ENCODE data around the gene CLCF1. TPM values are rescaled to one million over a fixed set of nuclear protein-coding genes. Genes with fewer than 3 reads are reported as not detected.

Gene CLCF1
- total and polyA plus RNA-seq, 10 of the 15 experiments (the other 5 are each of a cell fraction or from before 2014, with no cell fraction given) = 0.16 to 2.1 (median 0.63) TPM; not detected in 1

DNA sequence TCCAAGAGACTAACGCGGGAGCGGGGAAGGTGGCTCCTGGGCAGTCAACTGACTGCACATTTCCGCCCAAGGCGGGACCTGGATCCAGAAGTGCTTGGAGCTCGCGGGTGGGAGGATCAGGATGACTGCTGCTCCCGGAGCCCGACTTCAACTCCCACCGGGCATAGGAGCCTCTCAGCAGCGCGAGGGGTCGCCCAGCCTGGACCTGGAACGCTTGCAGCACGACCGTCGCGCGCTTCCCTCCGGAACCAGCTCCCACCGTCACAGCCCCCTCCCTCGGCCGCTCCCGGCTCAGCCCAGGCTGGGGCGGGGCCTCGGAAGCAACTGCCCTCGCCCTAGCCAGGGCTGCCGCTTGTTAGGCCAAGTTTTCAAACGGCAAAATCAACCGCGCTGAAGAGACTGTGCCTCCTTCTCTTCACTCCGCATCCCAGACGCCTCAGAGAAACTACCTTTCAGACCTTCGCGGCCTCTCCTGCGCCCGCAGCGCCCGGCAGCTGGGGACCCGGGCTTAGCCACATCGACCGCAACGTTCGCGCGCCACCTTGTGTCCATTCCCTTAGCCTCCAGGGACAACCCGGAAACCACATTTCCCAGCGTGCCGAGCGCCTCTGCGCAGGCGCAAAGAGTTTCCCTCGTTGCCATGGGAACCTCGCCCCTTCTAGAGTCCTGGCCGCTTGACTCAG, 56.1 kb downstream of the CLCF1 start:
- POLR2A ChIA-PET = interaction anchor here (0.5 to 2.6 kb wide), 11 partner anchors 25 to 204 kb away, joined by 3 to 25 read pairs (median 4); partner anchors contain the start of genes ANKRD13D, GRK2 and POLD4
- in situ Hi-C loops (cut with MboI) = loop anchor here (5.0 kb wide), 1 partner anchor 55 kb away; no protein-coding TSS in a partner anchor
- Histone ChIP-seq H3K27me3 (replicated peaks in 1 of 2; ENCODE audit: control insufficient read depth in 2 of 2, insufficient read depth in 2 of 2, low read length in 1 of 2) (no peaks in the 10 kb centered on the region), H3K36me3 (ENCODE audit: control insufficient read depth in 2 of 2, insufficient read depth in 2 of 2, low read length in 1 of 2) (no peaks in the 10 kb centered on the region), H2AFZ (ENCODE audit: control insufficient read depth, low read depth, low read length) (peak overlapping the region; percentile 92), H3K27ac (ENCODE audit: control insufficient read depth, insufficient read depth) (peak overlapping the region; percentile 85), H3K4me3 (peak overlapping the region; percentile 80), H4K20me1 (ENCODE audit: control insufficient read depth, insufficient read depth) (no peaks in the 10 kb centered on the region), H3K9ac (ENCODE audit: control insufficient read depth, insufficient read depth, low read length) (peak overlapping the region; percentile 83), H3K9me3 (replicated peaks; ENCODE audit: control insufficient read depth, insufficient read depth, low read length) (no peaks in the 10 kb centered on the region), H3K4me1 (ENCODE audit: control insufficient read depth, insufficient read depth, low read length) (peaks cover 3% of the 10 kb centered on the region), H3K4me2 (ENCODE audit: control insufficient read depth, insufficient read depth) (peak overlapping the region; percentile 95), H3K79me2 (ENCODE audit: control insufficient read depth, insufficient read depth, low read length) (no peaks in the 10 kb centered on the region)
- FAIRE-seq = peak; percentile 94
- peak; percentile 88 for ATAC-seq
- CTCF ChIA-PET = interaction anchor here (0.6 to 12.1 kb wide), 42 partner anchors 9 to 465 kb away, joined by 3 to 151 read pairs (median 4); partner anchors contain the start of genes ANKRD13D, GRK2, POLD4 and PPP1CA
- BruUV-seq (replicated peaks) = TSS peak; percentile 84
- DNase-seq (ENCODE audit: low read depth, low spot score) = peak; percentile 92
- RAD21 ChIA-PET (ENCODE audit: unreplicated experiment) = interaction anchor here (0.6 to 7.8 kb wide), 30 partner anchors 9 to 956 kb away, joined by 3 to 75 read pairs (median 5); partner anchors contain the start of genes ANKRD13D, GRK2, KDM2A and POLD4
- SMC1A ChIA-PET (ENCODE audit: uncharacterized antibody, unreplicated experiment) = interaction anchor here (0.7 to 7.6 kb wide), 28 partner anchors 9 to 266 kb away, joined by 3 to 82 read pairs (median 5); partner anchors contain the start of genes CLCF1, GRK2 and POLD4
- under 1% methylated on average over 55 of the region's 55 CpGs for whole genome bisulfite sequencing (ENCODE audit: insufficient coverage, insufficient replicate concordance, low lambda C conversion rate, missing lambda C conversion rate)
- intact Hi-C loops (cut with micrococcal nuclease; ENCODE audit: unreplicated experiment) = loop anchor here (1.0 to 2.0 kb wide), 5 partner anchors 29 to 236 kb away; no protein-coding TSS in a partner anchor
- peak; percentile 67 for TF ChIP-seq IRF5 (IDR thresholded peaks at IDR 0.05; ENCODE audit: borderline replicate concordance)
- peak; percentile 88 for TF ChIP-seq RAD21 (IDR thresholded peaks at IDR 0.05; ENCODE audit: insufficient read depth, low read depth, low read length)
- TF ChIP-seq ZBTB40 (IDR thresholded peaks at IDR 0.05; ENCODE audit: borderline replicate concordance) = peak; percentile 72; the same call in 1 of the 2 replicates
- 0 out of 2 replicates have a peak, but pooled peaks have one; percentile 7 for TF ChIP-seq BCL11A (IDR thresholded peaks at IDR 0.05; ENCODE audit: low read depth, low read length)
- peak; percentile 37; the same call in 1 of the 2 replicates for TF ChIP-seq NKRF (conservative IDR thresholded peaks at IDR 0.05)
- TF ChIP-seq SMARCA5 (IDR thresholded peaks at IDR 0.05) = peak; percentile 93
- TF ChIP-seq ZNF207 (IDR thresholded peaks at IDR 0.05; ENCODE audit: borderline replicate concordance) = peak; percentile 89; the same call in 1 of the 2 replicates
- TF ChIP-seq IKZF1 (conservative IDR thresholded peaks at IDR 0.05) = peak; percentile 96
- TF ChIP-seq ZNF217 (IDR thresholded peaks at IDR 0.05) = no peak
- TF ChIP-seq RCOR1 (conservative IDR thresholded peaks at IDR 0.05; ENCODE audit: low read depth, low read length) = no peak
- TF ChIP-seq MXI1 (IDR thresholded peaks at IDR 0.05; ENCODE audit: low read depth, low read length) = peak; percentile 97
- TF ChIP-seq, protein P1, sequence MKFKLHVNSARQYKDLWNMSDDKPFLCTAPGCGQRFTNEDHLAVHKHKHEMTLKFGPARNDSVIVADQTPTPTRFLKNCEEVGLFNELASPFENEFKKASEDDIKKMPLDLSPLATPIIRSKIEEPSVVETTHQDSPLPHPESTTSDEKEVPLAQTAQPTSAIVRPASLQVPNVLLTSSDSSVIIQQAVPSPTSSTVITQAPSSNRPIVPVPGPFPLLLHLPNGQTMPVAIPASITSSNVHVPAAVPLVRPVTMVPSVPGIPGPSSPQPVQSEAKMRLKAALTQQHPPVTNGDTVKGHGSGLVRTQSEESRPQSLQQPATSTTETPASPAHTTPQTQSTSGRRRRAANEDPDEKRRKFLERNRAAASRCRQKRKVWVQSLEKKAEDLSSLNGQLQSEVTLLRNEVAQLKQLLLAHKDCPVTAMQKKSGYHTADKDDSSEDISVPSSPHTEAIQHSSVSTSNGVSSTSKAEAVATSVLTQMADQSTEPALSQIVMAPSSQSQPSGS (IDR thresholded peaks at IDR 0.05; ENCODE audit: low read length) = no peak
- no peak for TF ChIP-seq SMAD5 (IDR thresholded peaks at IDR 0.05; ENCODE audit: low read depth)
- peak; percentile 29 for TF ChIP-seq FOXK2 (IDR thresholded peaks at IDR 0.05)
